Caco-2 (cell line): ENCODE results near the gene EDC4. TPM values are rescaled to one million over a fixed set of nuclear protein-coding genes. Genes with fewer than 3 reads are reported as not detected.

ENCODE experiments used
- BruUV-seq: library from RNA; stranded (reverse); fragments of 400-500 nt; replicated peaks from 2 replicates; lab custom pipeline; 2021; lab: Mats Ljungman, UMichigan
- CTCF ChIA-PET: fragments of 300-600 bp; sonication (Branson Sonifier 250); formaldehyde crosslinking; loops from one replicate; lab custom pipeline; 2022; ENCODE audit warnings: antibody characterized with exemption; lab: Charles Lee
- POLR2A ChIA-PET: fragments of 300-600 bp; sonication (Branson Sonifier 250); formaldehyde crosslinking; loops from one replicate; lab custom pipeline; 2022; ENCODE audit warnings: antibody characterized with exemption; lab: Charles Lee
- DNase-seq, 2 experiments: peaks; one replicate each; pipeline versions ENCODE4 v3.0.0 to v3.0.0-alpha.2; 2020 to 2022
- H3K27me3 ChIP-seq: replicated peaks from 2 replicates; pipeline ENCODE4 v1.6.0; 2011; ENCODE audit warnings: low read length; ENCODE audit not compliant: control insufficient read depth, insufficient read depth
- H3K36me3 ChIP-seq: 2 replicates; pipeline ENCODE4 v1.5.1; 2011; ENCODE audit warnings: low read length; ENCODE audit not compliant: control insufficient read depth, insufficient read depth
- H3K4me1 ChIP-seq: fragments of 250-450 bp; sonication (Bioruptor Pico); 2 replicates; pipeline ENCODE4 v1.5.1; 2020; ENCODE audit warnings: mild to moderate bottlenecking
- H3K4me3 ChIP-seq: 2 replicates; pipeline ENCODE4 v1.5.1; 2011; ENCODE audit warnings: low read depth, mild to moderate bottlenecking, control low read depth, low read length
- H3K9me3 ChIP-seq: fragments of 250-450 bp; sonication (Bioruptor Pico); 2 replicates; pipeline ENCODE4 v1.5.1; 2020; ENCODE audit warnings: mild to moderate bottlenecking, moderate library complexity
- H3K27ac Mint-ChIP-seq: one replicate; pipeline ENCODE4 v1.8.0; 2022; ENCODE audit warnings: mixed read lengths; ENCODE audit not compliant: unreplicated experiment
- H3K27me3 Mint-ChIP-seq: one replicate; pipeline ENCODE4 v1.8.0; 2022; ENCODE audit warnings: mixed read lengths; ENCODE audit not compliant: insufficient read depth, unreplicated experiment
- H3K36me3 Mint-ChIP-seq: one replicate; pipeline ENCODE4 v1.8.0; 2022; ENCODE audit warnings: mild to moderate bottlenecking, mixed read lengths; ENCODE audit not compliant: insufficient read depth, unreplicated experiment
- H3K4me1 Mint-ChIP-seq: one replicate; pipeline ENCODE4 v1.8.0; 2022; ENCODE audit warnings: low read depth, mixed read lengths; ENCODE audit not compliant: unreplicated experiment
- H3K4me3 Mint-ChIP-seq: one replicate; pipeline ENCODE4 v1.8.0; 2022; ENCODE audit warnings: mild to moderate bottlenecking, moderate library complexity, mixed read lengths; ENCODE audit not compliant: unreplicated experiment
- H3K9me3 Mint-ChIP-seq: one replicate; pipeline ENCODE4 v1.8.0; 2022; ENCODE audit warnings: mixed read lengths; ENCODE audit not compliant: unreplicated experiment
- intact Hi-C: fragments of 100-400 bp; cut with micrococcal nuclease; formaldehyde crosslinking; loops from one replicate; pipeline ENCODE4 v1.10.0; 2022; ENCODE audit not compliant: unreplicated experiment
- total RNA-seq: library from RNA; stranded (reverse); gene quantifications from 2 replicates; pipeline ENCODE4 v1.2.3, GENCODE V29; 2022
- TF ChIP-seq, protein P1 (sequence below), 2 experiments: fragments of 200-600 bp in 1 of 2; IDR thresholded peaks; 1 replicate in 1 of 2; 2 replicates in 1 of 2; pipeline versions ENCODE4 v1.5.1 to v1.8.0; 2011 to 2022; ENCODE audit warnings: antibody characterized with exemption in 1 of 2, control low read depth in 1 of 2, inconsistent platforms in 1 of 2, low read depth in 1 of 2, low read length in 1 of 2, mild to moderate bottlenecking in 1 of 2, moderate library complexity in 1 of 2; ENCODE audit not compliant: insufficient read depth in 1 of 2, severe bottlenecking in 1 of 2, unreplicated experiment in 1 of 2

EDC4 gene
- total RNA-seq, 1 experiment from 2014 or later: 139 TPM

DNA sequence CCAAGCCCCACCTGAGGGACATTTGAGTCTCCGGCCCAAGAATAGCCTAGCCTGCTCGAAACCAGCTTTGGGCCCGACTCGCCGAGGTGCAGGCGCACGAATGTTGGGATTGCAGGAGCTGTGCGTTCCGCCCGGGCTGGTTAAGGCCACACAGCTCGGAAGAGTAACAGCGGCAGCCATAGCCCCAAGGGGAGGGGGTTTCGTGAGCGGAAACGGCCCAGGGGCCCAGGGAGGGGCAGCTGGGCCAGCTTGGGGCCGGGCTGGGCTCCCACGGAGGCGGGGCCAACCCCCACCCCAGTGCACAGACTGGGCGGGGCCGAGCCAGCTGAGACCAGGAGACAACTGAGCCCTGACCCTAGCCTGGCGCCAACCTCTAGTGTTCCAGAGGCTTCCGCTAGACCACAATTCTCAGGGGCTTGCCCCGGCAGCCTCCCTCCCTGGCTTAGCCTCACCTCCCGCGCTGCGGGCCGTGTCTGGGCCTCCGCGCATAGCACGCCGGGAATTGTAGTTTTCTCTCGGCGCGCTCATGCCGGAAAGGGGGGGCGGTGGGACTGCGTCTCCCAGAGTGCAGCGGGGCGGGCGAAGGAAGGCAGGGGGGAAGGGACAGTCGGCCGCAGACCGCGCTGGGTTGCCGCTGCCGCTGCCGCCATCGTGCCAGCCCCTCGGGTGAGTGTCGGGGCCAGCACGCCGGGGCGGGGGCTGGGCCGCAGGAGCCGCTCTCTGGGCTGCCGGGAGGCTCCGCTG lies 26.4 kb upstream of the EDC4 start, which contains the start of gene NUTF2:
Gene NUTF2, plus strand, starts transcription at position 614 of the 744 bp plus-strand sequence. CDS start 18,198 bp downstream, outside the sequence.
- Mint-ChIP-seq H3K4me1 (peaks cover 17% of the 10 kb centered on the region), H3K27me3 (no peaks in the 10 kb centered on the region), H3K9me3 (no peaks in the 10 kb centered on the region), H3K27ac (peak within 1 kb of the TSS; percentile 93), H3K36me3 (peaks cover 59% of the 10 kb centered on the region), H3K4me3 (peak within 1 kb of the TSS; percentile 75)
- ChIA-PET CTCF (interaction anchor here (0.7 to 3.2 kb wide), 7 partner anchors 9 to 37 kb away, joined by 3 to 18 read pairs (median 7); no protein-coding TSS in a partner anchor), POLR2A (interaction anchor here (0.6 to 1.9 kb wide), 11 partner anchors 11 to 1286 kb away, joined by 3 to 9 read pairs (median 3); partner anchors contain the start of genes RANBP10 and TSNAXIP1)
- H3K9me3 ChIP-seq: no peaks in the 10 kb centered on the region
- no TSS peak for BruUV-seq
- H3K4me3 ChIP-seq: peak within 1 kb of the TSS; percentile 98
- peak; percentile 99 for DNase-seq
- TF ChIP-seq, protein P1, sequence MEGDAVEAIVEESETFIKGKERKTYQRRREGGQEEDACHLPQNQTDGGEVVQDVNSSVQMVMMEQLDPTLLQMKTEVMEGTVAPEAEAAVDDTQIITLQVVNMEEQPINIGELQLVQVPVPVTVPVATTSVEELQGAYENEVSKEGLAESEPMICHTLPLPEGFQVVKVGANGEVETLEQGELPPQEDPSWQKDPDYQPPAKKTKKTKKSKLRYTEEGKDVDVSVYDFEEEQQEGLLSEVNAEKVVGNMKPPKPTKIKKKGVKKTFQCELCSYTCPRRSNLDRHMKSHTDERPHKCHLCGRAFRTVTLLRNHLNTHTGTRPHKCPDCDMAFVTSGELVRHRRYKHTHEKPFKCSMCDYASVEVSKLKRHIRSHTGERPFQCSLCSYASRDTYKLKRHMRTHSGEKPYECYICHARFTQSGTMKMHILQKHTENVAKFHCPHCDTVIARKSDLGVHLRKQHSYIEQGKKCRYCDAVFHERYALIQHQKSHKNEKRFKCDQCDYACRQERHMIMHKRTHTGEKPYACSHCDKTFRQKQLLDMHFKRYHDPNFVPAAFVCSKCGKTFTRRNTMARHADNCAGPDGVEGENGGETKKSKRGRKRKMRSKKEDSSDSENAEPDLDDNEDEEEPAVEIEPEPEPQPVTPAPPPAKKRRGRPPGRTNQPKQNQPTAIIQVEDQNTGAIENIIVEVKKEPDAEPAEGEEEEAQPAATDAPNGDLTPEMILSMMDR (IDR thresholded peaks at IDR 0.05; ENCODE audit: insufficient read depth in 1 of 2, low read depth in 1 of 2, low read length in 1 of 2, severe bottlenecking in 1 of 2, unreplicated experiment in 1 of 2): no peak
- intact Hi-C loops: loop anchor here (1.0 to 2.0 kb wide), 6 partner anchors 11 to 89 kb away; partner anchors contain the start of genes EDC4, PSKH1, RANBP10 and TSNAXIP1
- peaks cover 33% of the 10 kb centered on the region for H3K4me1 ChIP-seq
- no peaks in the 10 kb centered on the region; the same call in none of the 2 replicates for H3K36me3 ChIP-seq
- no peaks in the 10 kb centered on the region for H3K27me3 ChIP-seq

DNA sequence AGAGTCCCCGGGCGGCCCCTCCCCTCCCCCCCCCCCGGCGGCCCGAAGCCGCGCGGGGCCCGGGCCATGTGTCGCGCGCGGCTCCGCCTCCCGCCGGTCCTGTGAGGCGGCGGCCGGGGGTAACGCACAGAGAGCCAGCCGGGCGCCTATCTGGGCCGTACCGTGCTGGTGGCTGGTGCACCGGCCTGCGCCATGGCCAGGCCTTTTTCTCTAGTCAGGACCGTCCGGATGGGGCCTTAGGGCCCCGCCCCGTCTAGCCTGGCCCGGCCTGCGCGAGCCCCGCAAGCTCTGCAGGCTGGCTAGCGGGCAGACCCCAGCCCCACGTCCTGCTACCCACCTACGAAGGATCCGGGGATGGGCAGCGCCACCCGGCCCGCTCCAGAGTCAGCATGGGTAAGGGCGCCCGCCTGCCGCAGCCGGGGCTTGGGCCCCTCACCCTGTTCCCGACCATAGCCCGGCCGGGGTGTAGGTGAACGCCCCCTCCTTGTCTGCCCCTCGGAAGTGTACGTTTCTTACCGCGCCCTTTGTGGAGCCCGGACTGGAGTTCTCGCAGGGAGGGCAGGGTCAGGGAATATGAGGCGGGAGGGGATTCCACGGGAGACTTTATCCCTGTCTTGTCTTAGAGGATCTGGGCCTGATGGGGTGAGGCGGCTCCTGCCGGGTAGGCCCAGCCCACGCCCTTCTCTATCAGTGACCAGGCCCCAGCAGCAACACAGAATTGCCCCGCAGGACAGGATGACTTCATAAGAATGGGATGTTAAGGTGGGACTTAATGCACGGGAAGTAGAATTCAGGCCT lies 25.6 kb upstream of the EDC4 start, which contains the start of gene CENPT:
Gene CENPT, minus strand, starts transcription at position 630 of the 798 bp plus-strand sequence. CDS start 13,834 bp downstream, outside the sequence.
- intact Hi-C loops: loop anchor here (2.0 kb wide), 3 partner anchors 18 to 40 kb away; partner anchors contain the start of genes EDC4, RANBP10 and TSNAXIP1

More for the DNA sequence above, 25.6 kb upstream of the EDC4 start, which contains the start of gene CENPT:
- H3K36me3 Mint-ChIP-seq: peaks cover 53% of the 10 kb centered on the region
- Histone ChIP-seq H3K36me3 (no peaks in the 10 kb centered on the region; the same call in none of the 2 replicates), H3K4me1 (peaks cover 32% of the 10 kb centered on the region), H3K9me3 (no peaks in the 10 kb centered on the region), H3K27me3 (no peaks in the 10 kb centered on the region), H3K4me3 (peak within 1 kb of the TSS; percentile 98)
- H3K27me3 Mint-ChIP-seq: no peaks in the 10 kb centered on the region
- H3K27ac Mint-ChIP-seq: peak within 1 kb of the TSS; percentile 93
- peaks cover 17% of the 10 kb centered on the region for H3K4me1 Mint-ChIP-seq
- TF ChIP-seq, protein P1 (IDR thresholded peaks at IDR 0.05; ENCODE audit: insufficient read depth in 1 of 2, low read depth in 1 of 2, low read length in 1 of 2, severe bottlenecking in 1 of 2, unreplicated experiment in 1 of 2): no peak
- BruUV-seq: TSS peak; percentile 16
- ChIA-PET POLR2A (interaction anchor here (0.6 to 1.9 kb wide), 3 partner anchors 13 to 41 kb away, joined by 3 to 9 read pairs (median 3); partner anchors contain the start of genes RANBP10 and TSNAXIP1), CTCF (interaction anchor here (0.5 to 3.2 kb wide), 4 partner anchors 14 to 285 kb away, joined by 3 to 18 read pairs (median 8); partner anchors contain the start of gene CTCF)
- no peaks in the 10 kb centered on the region for H3K9me3 Mint-ChIP-seq
- H3K4me3 Mint-ChIP-seq: peak within 1 kb of the TSS; percentile 75
- DNase-seq: peak; percentile 66 to 71
